GM23338 (cell line): ENCODE data around the gene PRG3.
"Not testable (repeated sequence)": the region's sequence is repeated elsewhere in the genome, so short reads cannot be mapped to it uniquely, and the experiment has no call there.

Experiments used
- CREB1 ChIP-seq: fragments of 250-450 bp; sonication (Bioruptor Pico); IDR thresholded peaks from 2 replicates; pipeline ENCODE4 v1.5.0; 2020; ENCODE audit warnings: low read depth, mild to moderate bottlenecking, moderate library complexity
- CTCF ChIP-seq, 2 experiments: fragments of 200-600 bp in 1 of 2; sonication (generic) in 1 of 2; conservative IDR thresholded peaks; 2 replicates each; pipeline versions ENCODE4 v1.5.1 to v1.6.1; 2016 to 2017; ENCODE audit warnings: antibody characterized with exemption in 2 of 2, low read depth in 2 of 2, mild to moderate bottlenecking in 2 of 2, moderate library complexity in 1 of 2
- ETS1 ChIP-seq: IDR thresholded peaks from 2 replicates; pipeline ENCODE4 v1.6.1; 2016; ENCODE audit warnings: antibody characterized with exemption
- EZH2 ChIP-seq: fragments of 200-600 bp; sonication (generic); IDR thresholded peaks from one replicate; pipeline ENCODE4 v1.8.0; 2017; ENCODE audit warnings: antibody characterized with exemption, mild to moderate bottlenecking, low read depth; ENCODE audit not compliant: unreplicated experiment
- EZH2phosphoT487 ChIP-seq: fragments of 200-600 bp; sonication (generic); IDR thresholded peaks from one replicate; pipeline ENCODE4 v1.8.1; 2018; ENCODE audit warnings: antibody characterized with exemption; ENCODE audit not compliant: unreplicated experiment
- JUNB ChIP-seq: IDR thresholded peaks from one replicate; pipeline ENCODE4 v1.6.1; 2016; ENCODE audit warnings: antibody characterized with exemption; ENCODE audit not compliant: unreplicated experiment
- POLR2AphosphoS5 ChIP-seq: IDR thresholded peaks from 2 replicates; pipeline ENCODE4 v1.6.1; 2016; ENCODE audit warnings: antibody characterized with exemption, low read depth
- REST ChIP-seq: IDR thresholded peaks from one replicate; pipeline ENCODE4 v1.6.1; 2018; ENCODE audit warnings: antibody characterized with exemption; ENCODE audit not compliant: unreplicated experiment
- STAT1 ChIP-seq: IDR thresholded peaks from one replicate; pipeline ENCODE4 v1.6.1; 2016; ENCODE audit warnings: antibody characterized with exemption; ENCODE audit not compliant: unreplicated experiment

GRCh38 chr11:57403003-57403801 lies 22.3 kb upstream of the PRG3 start:
- TF ChIP-seq CTCF (conservative IDR thresholded peaks at IDR 0.05; ENCODE audit: low read depth in 2 of 2); EZH2; JUNB; REST; STAT1; POLR2AphosphoS5; EZH2phosphoT487; CREB1 (CRISPR knock-in tag); ETS1: not testable (repeated sequence)
